GM23338 (cell line): ENCODE data around the gene SLC37A1. TPM values are rescaled to one million over a fixed set of nuclear protein-coding genes. Genes with fewer than 3 reads are reported as not detected.
A peak's percentile ranks its signal among the peaks of the same experiment; 100 is the strongest.

ENCODE experiments used
- ATAC-seq: fragments of 200-7000 bp; cut with Tn5 transposase; 3 replicates; pipeline ENCODE4 v1.9.1; 2020
- DNase-seq: peaks from one replicate; pipeline ENCODE4 v3.0.0-alpha.2; 2015; ENCODE audit warnings: low spot score
- H2AFZ ChIP-seq: fragments of 200-600 bp; sonication (generic); 2 replicates; pipeline ENCODE4 v1.8.0; 2016; ENCODE audit warnings: antibody characterized with exemption, mild to moderate bottlenecking, moderate library complexity
- H3F3A ChIP-seq: fragments of 200-600 bp; sonication (generic); replicated peaks from 2 replicates; pipeline ENCODE4 v1.8.0; 2017; ENCODE audit warnings: antibody characterized with exemption, mixed run types, low read depth
- H3K27ac ChIP-seq: fragments of 200-600 bp; sonication (generic); 2 replicates; pipeline ENCODE4 v1.6.1; 2016; ENCODE audit warnings: low read depth
- H3K27me3 ChIP-seq: fragments of 200-600 bp; sonication (generic); 2 replicates; pipeline ENCODE4 v1.8.0; 2016; ENCODE audit warnings: mild to moderate bottlenecking, mixed run types, moderate library complexity; ENCODE audit not compliant: insufficient read depth
- H3K36me3 ChIP-seq: fragments of 200-600 bp; sonication (generic); 2 replicates; pipeline ENCODE4 v1.8.0; 2016; ENCODE audit warnings: mild to moderate bottlenecking; ENCODE audit not compliant: insufficient read depth
- H3K4me1 ChIP-seq: fragments of 200-600 bp; sonication (generic); 2 replicates; pipeline ENCODE4 v1.8.0; 2016; ENCODE audit warnings: mild to moderate bottlenecking, moderate library complexity; ENCODE audit not compliant: insufficient read depth
- H3K4me2 ChIP-seq: fragments of 200-600 bp; sonication (generic); 2 replicates; pipeline ENCODE4 v1.7.1; 2017; ENCODE audit warnings: mixed run types
- H3K4me3 ChIP-seq: fragments of 200-600 bp; sonication (generic); 2 replicates; pipeline ENCODE4 v1.6.1; 2016; ENCODE audit warnings: mixed run types
- H3K79me2 ChIP-seq: fragments of 200-600 bp; sonication (generic); replicated peaks from 2 replicates; pipeline ENCODE4 v1.8.0; 2017; ENCODE audit warnings: mild to moderate bottlenecking; ENCODE audit not compliant: insufficient read depth
- H3K9me2 ChIP-seq: fragments of 200-600 bp; sonication (generic); 2 replicates; pipeline ENCODE4 v1.8.0; 2017; ENCODE audit not compliant: insufficient read depth
- H4K20me1 ChIP-seq: fragments of 200-600 bp; sonication (generic); replicated peaks from 2 replicates; pipeline ENCODE4 v1.8.0; 2017; ENCODE audit warnings: mild to moderate bottlenecking; ENCODE audit not compliant: insufficient read depth
- H3K27ac Mint-ChIP-seq: 2 replicates; pipeline ENCODE4 v1.8.0; 2020; ENCODE audit warnings: inconsistent platforms, mild to moderate bottlenecking, moderate library complexity, mixed read lengths
- H3K27me3 Mint-ChIP-seq: 3 replicates; pipeline ENCODE4 v1.8.0; 2022; ENCODE audit warnings: low read depth, mild to moderate bottlenecking, moderate library complexity, mixed read lengths, inconsistent platforms; ENCODE audit not compliant: insufficient read depth, poor library complexity
- H3K36me3 Mint-ChIP-seq: 3 replicates; pipeline ENCODE4 v1.8.0; 2021; ENCODE audit warnings: low read depth, mild to moderate bottlenecking, inconsistent platforms, moderate library complexity, mixed read lengths
- H3K4me1 Mint-ChIP-seq: 3 replicates; pipeline ENCODE4 v1.8.0; 2020; ENCODE audit warnings: mild to moderate bottlenecking, inconsistent platforms, mixed read lengths
- H3K4me3 Mint-ChIP-seq: 3 replicates; pipeline ENCODE4 v1.8.0; 2021; ENCODE audit warnings: moderate library complexity, mild to moderate bottlenecking, inconsistent platforms, mixed read lengths
- H3K9me3 Mint-ChIP-seq: 3 replicates; pipeline ENCODE4 v1.8.0; 2020; ENCODE audit warnings: moderate library complexity, mild to moderate bottlenecking, inconsistent platforms, mixed read lengths
- CREB1 ChIP-seq: fragments of 250-450 bp; sonication (Bioruptor Pico); IDR thresholded peaks from 2 replicates; pipeline ENCODE4 v1.5.0; 2020; ENCODE audit warnings: low read depth, mild to moderate bottlenecking, moderate library complexity
- CTCF ChIP-seq, 2 experiments: fragments of 200-600 bp in 1 of 2; sonication (generic) in 1 of 2; conservative IDR thresholded peaks; 2 replicates each; pipeline versions ENCODE4 v1.5.1 to v1.6.1; 2016 to 2017; ENCODE audit warnings: antibody characterized with exemption in 2 of 2, low read depth in 2 of 2, mild to moderate bottlenecking in 2 of 2, moderate library complexity in 1 of 2
- ETS1 ChIP-seq: IDR thresholded peaks from 2 replicates; pipeline ENCODE4 v1.6.1; 2016; ENCODE audit warnings: antibody characterized with exemption
- EZH2 ChIP-seq: fragments of 200-600 bp; sonication (generic); IDR thresholded peaks from one replicate; pipeline ENCODE4 v1.8.0; 2017; ENCODE audit warnings: antibody characterized with exemption, mild to moderate bottlenecking, low read depth; ENCODE audit not compliant: unreplicated experiment
- EZH2phosphoT487 ChIP-seq: fragments of 200-600 bp; sonication (generic); IDR thresholded peaks from one replicate; pipeline ENCODE4 v1.8.1; 2018; ENCODE audit warnings: antibody characterized with exemption; ENCODE audit not compliant: unreplicated experiment
- JUNB ChIP-seq: IDR thresholded peaks from one replicate; pipeline ENCODE4 v1.6.1; 2016; ENCODE audit warnings: antibody characterized with exemption; ENCODE audit not compliant: unreplicated experiment
- NANOG ChIP-seq: IDR thresholded peaks from 2 replicates; pipeline ENCODE4 v1.6.1; 2016; ENCODE audit warnings: antibody characterized with exemption, borderline replicate concordance
- POLR2AphosphoS5 ChIP-seq: IDR thresholded peaks from 2 replicates; pipeline ENCODE4 v1.6.1; 2016; ENCODE audit warnings: antibody characterized with exemption, low read depth
- REST ChIP-seq: IDR thresholded peaks from one replicate; pipeline ENCODE4 v1.6.1; 2018; ENCODE audit warnings: antibody characterized with exemption; ENCODE audit not compliant: unreplicated experiment
- STAT1 ChIP-seq: IDR thresholded peaks from one replicate; pipeline ENCODE4 v1.6.1; 2016; ENCODE audit warnings: antibody characterized with exemption; ENCODE audit not compliant: unreplicated experiment
- ZNF114 ChIP-seq: fragments of 250-450 bp; sonication (Bioruptor Pico); IDR thresholded peaks from 2 replicates; pipeline ENCODE4 v1.5.0; 2020; ENCODE audit warnings: mild to moderate bottlenecking, moderate library complexity
- polyA plus RNA-seq: library from polyadenylated mRNA; unstranded; fragments of >200 nt; fragmentation: Nextera tagmentation; extraction: Ambion mirVana; gene quantifications from 2 replicates; pipeline ENCODE4 v1.2.1, GENCODE V29; 2016
- total RNA-seq: library from RNA; depleted of rRNA; stranded (reverse); fragments of >200 nt; shearing (Covaris generic); gene quantifications from 2 replicates; pipeline ENCODE4 v1.2.3, GENCODE V29; 2014

The SLC37A1 gene
- total and polyA plus RNA-seq, 2 experiments from 2014 or later, result 14.0 to 30.3 TPM

- no peak for TF ChIP-seq CTCF (conservative IDR thresholded peaks at IDR 0.05; ENCODE audit: low read depth in 2 of 2)
- no peak for TF ChIP-seq ZNF114 (CRISPR knock-in tag)
- no peak for TF ChIP-seq STAT1
- no peak for TF ChIP-seq EZH2
Observed at GRCh38 chr21:42492201-42492600, 21.5 kb upstream of the SLC37A1 start (continued).

GRCh38 chr21:42493109-42494060, 20.3 kb upstream of the SLC37A1 start:
- Histone ChIP-seq H3K4me2 (no peak overlapping the region), H3K27me3 (no peaks in the 10 kb centered on the region), H3K36me3 (no peaks in the 10 kb centered on the region), H3F3A (0 out of 2 replicates have a peak, but pooled peaks cover 6% of the 10 kb centered on the region), H3K4me1 (peaks cover 7% of the 10 kb centered on the region; the same call in 1 of the 2 replicates), H2AFZ (no peak overlapping the region; the same call in 1 of the 2 replicates), H3K4me3 (no peak overlapping the region), H4K20me1 (no peaks in the 10 kb centered on the region), H3K9me2 (peaks cover 19% of the 10 kb centered on the region; the same call in 1 of the 2 replicates), H3K27ac (no peak overlapping the region), H3K79me2 (no peaks in the 10 kb centered on the region)
- H3K9me3 Mint-ChIP-seq, result no peaks in the 10 kb centered on the region; the same call in 2 of the 3 replicates
- TF ChIP-seq POLR2AphosphoS5 (no peak), EZH2 (no peak), REST (no peak), EZH2phosphoT487 (no peak), ETS1 (no peak), CREB1 (no peak), JUNB (no peak), NANOG (no peak)
- H3K4me3 Mint-ChIP-seq, result no peak overlapping the region
- H3K4me1 Mint-ChIP-seq, result peaks cover 20% of the 10 kb centered on the region; the same call in 2 of the 3 replicates
- H3K27me3 Mint-ChIP-seq, result peaks cover 15% of the 10 kb centered on the region
- H3K36me3 Mint-ChIP-seq, result no peaks in the 10 kb centered on the region
- H3K27ac Mint-ChIP-seq, result no peak overlapping the region
- peak; percentile 14 for DNase-seq
- ATAC-seq, result no peak
